Activated gamma-delta T cell treated with anti-CD3 and anti-CD28 coated beads, Interleukin-2, amount 50 U/mL, for 16 hours (primary cell): Measurements from ENCODE around the gene SBK3.
"Not testable (repeated sequence)": the region's sequence is repeated elsewhere in the genome, so short reads cannot be mapped to it uniquely, and the experiment has no call there.

Experiments used
- DNase-seq: peaks from one replicate; pipeline ENCODE4 v3.0.0-alpha.2; 2020; ENCODE audit warnings: low read depth

SBK3 gene

GRCh38 chr19:55540619-55541018, 4.7 kb downstream of the SBK3 start:
- DNase-seq: no peak

- no peak for DNase-seq
Measured at GRCh38 chr19:55539090-55539984, 6.0 kb downstream of the SBK3 start.

GRCh38 chr19:55538132-55538531, 7.2 kb downstream of the SBK3 start:
- no peak for DNase-seq

GRCh38 chr19:55537741-55538111, 7.6 kb downstream of the SBK3 start:
- DNase-seq: no peak

- DNase-seq: no peak
Measured at GRCh38 chr19:55536951-55537740, 8.2 kb downstream of the SBK3 start, which contains the start of gene SBK2. Gene SBK2, minus strand, starts transcription at chr19:55537133. Its CDS starts 839 bp downstream, at chr19:55536294.

- DNase-seq: no peak
Measured at GRCh38 chr19:55536366-55536765, 9.0 kb downstream of the SBK3 start.

- no peak for DNase-seq
Measured at GRCh38 chr19:55535965-55536350, 9.4 kb downstream of the SBK3 start.

- DNase-seq: no peak
Measured at GRCh38 chr19:55535173-55535964, 10.0 kb downstream of the SBK3 start.

- not testable (repeated sequence) for DNase-seq
Measured at GRCh38 chr19:55534280-55534679, 11.1 kb downstream of the SBK3 start.

- no peak for DNase-seq
Measured at GRCh38 chr19:55530996-55531395, 14.3 kb downstream of the SBK3 start.

GRCh38 chr19:55529636-55530234, 15.6 kb downstream of the SBK3 start:
- DNase-seq: no peak

GRCh38 chr19:55528030-55528803, 17.1 kb downstream of the SBK3 start:
- no peak for DNase-seq

GRCh38 chr19:55527197-55528029, 17.9 kb downstream of the SBK3 start:
- no peak for DNase-seq

- DNase-seq: no peak
Measured at GRCh38 chr19:55526216-55527196, 18.8 kb downstream of the SBK3 start.

GRCh38 chr19:55525289-55526101, 19.8 kb downstream of the SBK3 start:
- no peak for DNase-seq

GRCh38 chr19:55520691-55521292, 24.6 kb downstream of the SBK3 start:
- DNase-seq: no peak

- DNase-seq: no peak
Measured at GRCh38 chr19:55519451-55520311, 25.7 kb downstream of the SBK3 start.
